C4-2B (cell line): ENCODE measurements around the gene NFKBIL1.

ENCODE experiments used
- ZFX ChIP-seq: fragments of 450-650 bp; IDR thresholded peaks from 2 replicates; pipeline ENCODE4 v1.6.1; 2017
- TF ChIP-seq, protein P1 (sequence below): fragments of 450-650 bp; conservative IDR thresholded peaks from 2 replicates; pipeline ENCODE4 v1.5.1; 2017; ENCODE audit warnings: mild to moderate bottlenecking

- TF ChIP-seq, protein P1, sequence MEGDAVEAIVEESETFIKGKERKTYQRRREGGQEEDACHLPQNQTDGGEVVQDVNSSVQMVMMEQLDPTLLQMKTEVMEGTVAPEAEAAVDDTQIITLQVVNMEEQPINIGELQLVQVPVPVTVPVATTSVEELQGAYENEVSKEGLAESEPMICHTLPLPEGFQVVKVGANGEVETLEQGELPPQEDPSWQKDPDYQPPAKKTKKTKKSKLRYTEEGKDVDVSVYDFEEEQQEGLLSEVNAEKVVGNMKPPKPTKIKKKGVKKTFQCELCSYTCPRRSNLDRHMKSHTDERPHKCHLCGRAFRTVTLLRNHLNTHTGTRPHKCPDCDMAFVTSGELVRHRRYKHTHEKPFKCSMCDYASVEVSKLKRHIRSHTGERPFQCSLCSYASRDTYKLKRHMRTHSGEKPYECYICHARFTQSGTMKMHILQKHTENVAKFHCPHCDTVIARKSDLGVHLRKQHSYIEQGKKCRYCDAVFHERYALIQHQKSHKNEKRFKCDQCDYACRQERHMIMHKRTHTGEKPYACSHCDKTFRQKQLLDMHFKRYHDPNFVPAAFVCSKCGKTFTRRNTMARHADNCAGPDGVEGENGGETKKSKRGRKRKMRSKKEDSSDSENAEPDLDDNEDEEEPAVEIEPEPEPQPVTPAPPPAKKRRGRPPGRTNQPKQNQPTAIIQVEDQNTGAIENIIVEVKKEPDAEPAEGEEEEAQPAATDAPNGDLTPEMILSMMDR = no peak
- no peak for TF ChIP-seq ZFX
Measured at GRCh38 chr6:31545291-31545690, 2.1 kb upstream of the NFKBIL1 start.
